Kidney epithelial cell (primary cell): ENCODE results near the gene CDH5. TPM values are rescaled to one million over a fixed set of nuclear protein-coding genes. Genes with fewer than 3 reads are reported as not detected.
A peak's percentile ranks its signal among the peaks of the same experiment; 100 is the strongest.

ENCODE experiments used
- DNase-seq: peaks from one replicate; pipeline ENCODE4 v3.0.0-alpha.2; 2010; ENCODE audit warnings: low read depth
- H3K27me3 ChIP-seq: 2 replicates; pipeline ENCODE4 v1.6.0; 2011; ENCODE audit warnings: low read length; ENCODE audit not compliant: control insufficient read depth, insufficient read depth
- H3K36me3 ChIP-seq: 2 replicates; pipeline ENCODE4 v1.5.1; 2011; ENCODE audit warnings: low read length; ENCODE audit not compliant: control insufficient read depth, insufficient read depth
- H3K4me3 ChIP-seq: 2 replicates; pipeline ENCODE4 v1.5.1; 2011; ENCODE audit warnings: low read depth, mild to moderate bottlenecking, control low read depth, low read length
- CTCF ChIP-seq: IDR thresholded peaks from 2 replicates; pipeline ENCODE4 v1.5.1; 2011; ENCODE audit warnings: mild to moderate bottlenecking, moderate library complexity, low read length, control low read depth, inconsistent platforms; ENCODE audit not compliant: insufficient read depth, poor library complexity, severe bottlenecking
- total RNA-seq: library from RNA; depleted of rRNA; stranded (reverse); fragments of >200 nt; gene quantifications from 2 replicates; pipeline ENCODE4 v1.2.3, GENCODE V29; 2015

The CDH5 gene
- total RNA-seq, 1 donor from 2014 or later: 0.67 TPM

DNA sequence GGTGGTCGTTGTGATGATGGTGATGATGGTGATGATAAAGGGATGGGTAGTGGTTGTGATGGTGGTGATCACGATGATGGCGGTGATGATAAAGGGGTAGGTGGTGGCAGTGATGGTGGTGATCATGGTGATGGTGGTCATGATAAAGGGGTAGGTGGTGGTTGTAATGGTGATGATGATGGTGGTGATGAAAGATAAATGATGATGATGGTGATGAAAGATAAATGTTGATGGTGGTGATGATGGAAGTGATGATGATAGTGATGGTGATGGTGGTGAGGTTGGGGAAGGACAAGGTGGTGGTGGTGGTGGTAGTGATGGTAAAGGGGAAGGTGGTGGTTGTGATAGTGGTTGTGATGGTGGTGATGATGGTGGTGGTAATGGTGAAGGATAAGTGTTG lies 13.9 kb downstream of the CDH5 start:
- H3K36me3 ChIP-seq: no peaks in the 10 kb centered on the region
- no peak overlapping the region for H3K4me3 ChIP-seq
- TF ChIP-seq CTCF: no peak
- H3K27me3 ChIP-seq: no peaks in the 10 kb centered on the region
- DNase-seq: no peak

- H3K4me3 ChIP-seq: no peak overlapping the region
- TF ChIP-seq CTCF: no peak
- no peaks in the 10 kb centered on the region for H3K27me3 ChIP-seq
- no peaks in the 10 kb centered on the region for H3K36me3 ChIP-seq
- DNase-seq: no peak
Measured at GRCh38 chr16:66381585-66382170, 15.2 kb downstream of the CDH5 start.

- Histone ChIP-seq H3K27me3 (no peaks in the 10 kb centered on the region), H3K36me3 (no peaks in the 10 kb centered on the region), H3K4me3 (no peak overlapping the region)
- DNase-seq: peak; percentile 93
- peak; percentile 20 for TF ChIP-seq CTCF
Measured at GRCh38 chr16:66382171-66382965, 15.9 kb downstream of the CDH5 start.

- DNase-seq: peak; percentile 95
- TF ChIP-seq CTCF: no peak
- Histone ChIP-seq H3K4me3 (no peak overlapping the region), H3K36me3 (no peaks in the 10 kb centered on the region), H3K27me3 (no peaks in the 10 kb centered on the region)
Measured at GRCh38 chr16:66382966-66383299, 16.4 kb downstream of the CDH5 start.

DNA sequence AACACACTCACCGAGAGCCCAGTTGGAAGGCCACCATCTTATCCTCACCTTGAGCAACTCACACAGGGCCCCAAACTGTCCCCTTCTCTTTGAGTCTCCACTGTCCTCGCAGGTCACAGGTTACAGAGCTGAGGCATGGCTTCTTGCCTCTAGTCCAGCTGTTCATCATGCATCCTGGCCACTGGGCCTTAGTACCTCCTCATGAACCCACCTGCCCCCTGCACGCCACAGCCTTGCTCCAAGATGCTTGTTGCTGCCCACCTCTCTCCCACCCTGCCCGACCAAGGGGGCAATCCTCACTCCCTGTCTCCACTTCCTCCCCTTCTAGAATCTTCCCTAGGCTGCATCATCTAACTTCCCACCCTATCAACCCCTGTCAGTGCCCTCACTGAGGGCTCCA lies 17.1 kb downstream of the CDH5 start:
- H3K27me3 ChIP-seq: no peaks in the 10 kb centered on the region
- no peak for TF ChIP-seq CTCF
- no peak overlapping the region for H3K4me3 ChIP-seq
- no peaks in the 10 kb centered on the region for H3K36me3 ChIP-seq
- no peak for DNase-seq

GRCh38 chr16:66385415-66385814 lies 18.9 kb downstream of the CDH5 start:
- no peak for TF ChIP-seq CTCF
- no peaks in the 10 kb centered on the region for H3K36me3 ChIP-seq

More at GRCh38 chr16:66385415-66385814, 18.9 kb downstream of the CDH5 start:
- DNase-seq: no peak
- Histone ChIP-seq H3K4me3 (no peak overlapping the region), H3K27me3 (no peaks in the 10 kb centered on the region)
